ENCODE data around the gene TMTC1.

The TMTC1 gene

DNA sequence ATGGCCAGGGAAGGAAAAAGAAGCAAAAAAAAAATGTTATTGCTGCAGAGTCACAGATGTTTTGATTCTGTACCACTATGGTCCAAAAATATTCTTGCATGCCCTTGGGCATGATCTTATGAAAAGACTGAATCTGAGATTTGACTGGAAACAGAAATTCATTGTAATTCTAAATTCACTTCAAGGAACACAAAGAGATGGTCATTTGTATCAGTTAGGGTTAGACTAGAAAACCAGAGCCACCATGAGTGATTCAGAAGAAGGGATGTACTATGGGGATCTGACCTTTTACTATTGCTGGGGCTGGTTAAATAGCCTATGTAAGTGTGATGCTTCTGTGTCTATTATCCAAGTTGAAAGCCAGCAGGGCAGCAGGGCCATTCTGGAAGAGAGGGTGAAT is 5.2 kb downstream of the TMTC1 start:
- DNase-seq = no peak

- no peak for DNase-seq
These were observed 10.7 kb downstream of the TMTC1 start for GRCh38 chr12:29773076-29773475.

GRCh38 chr12:29771786-29772185 is 12.0 kb downstream of the TMTC1 start:
- no peak for DNase-seq

- no peak for DNase-seq
These were observed 12.6 kb downstream of the TMTC1 start for GRCh38 chr12:29771165-29771564.

- no peak for DNase-seq
These were observed 14.4 kb downstream of the TMTC1 start for GRCh38 chr12:29769162-29769858.

DNA sequence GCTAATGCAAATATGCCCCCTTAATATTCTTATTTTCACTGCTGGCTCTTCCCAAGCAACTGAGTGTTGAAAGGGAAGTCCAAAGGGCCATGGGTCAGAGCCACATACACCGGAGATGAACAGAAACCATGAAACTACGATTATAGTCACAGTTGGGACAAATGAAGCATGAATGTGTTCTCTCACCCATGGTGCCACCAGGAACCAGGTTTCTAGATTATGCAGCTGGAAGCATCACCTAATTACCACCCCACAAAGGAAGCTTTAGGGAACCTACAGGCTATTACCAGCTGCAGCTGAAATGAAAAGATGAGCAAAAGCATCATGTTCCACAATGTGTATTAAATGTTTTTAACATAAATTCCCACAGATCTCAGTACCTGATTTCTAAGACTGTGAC is 15.4 kb downstream of the TMTC1 start:
- DNase-seq = no peak

DNA sequence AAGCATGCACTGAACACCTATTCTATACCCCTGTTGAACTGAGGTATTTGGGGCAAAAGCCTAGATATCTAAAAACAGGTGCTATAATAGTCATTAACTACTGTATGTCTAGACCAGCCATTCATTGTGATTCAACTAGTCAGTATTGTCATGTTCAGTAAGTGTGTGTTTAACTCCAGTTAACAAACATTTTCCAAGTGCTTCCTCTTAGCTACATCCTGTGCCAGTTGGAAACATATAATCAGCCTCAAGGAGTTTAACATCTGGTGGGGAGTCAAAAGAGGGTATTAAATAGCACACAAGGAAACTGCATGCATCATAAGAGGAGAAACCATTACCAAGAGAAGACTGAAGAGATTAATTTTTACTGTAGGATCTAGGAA is 20.4 kb downstream of the TMTC1 start:
- DNase-seq = no peak

DNA sequence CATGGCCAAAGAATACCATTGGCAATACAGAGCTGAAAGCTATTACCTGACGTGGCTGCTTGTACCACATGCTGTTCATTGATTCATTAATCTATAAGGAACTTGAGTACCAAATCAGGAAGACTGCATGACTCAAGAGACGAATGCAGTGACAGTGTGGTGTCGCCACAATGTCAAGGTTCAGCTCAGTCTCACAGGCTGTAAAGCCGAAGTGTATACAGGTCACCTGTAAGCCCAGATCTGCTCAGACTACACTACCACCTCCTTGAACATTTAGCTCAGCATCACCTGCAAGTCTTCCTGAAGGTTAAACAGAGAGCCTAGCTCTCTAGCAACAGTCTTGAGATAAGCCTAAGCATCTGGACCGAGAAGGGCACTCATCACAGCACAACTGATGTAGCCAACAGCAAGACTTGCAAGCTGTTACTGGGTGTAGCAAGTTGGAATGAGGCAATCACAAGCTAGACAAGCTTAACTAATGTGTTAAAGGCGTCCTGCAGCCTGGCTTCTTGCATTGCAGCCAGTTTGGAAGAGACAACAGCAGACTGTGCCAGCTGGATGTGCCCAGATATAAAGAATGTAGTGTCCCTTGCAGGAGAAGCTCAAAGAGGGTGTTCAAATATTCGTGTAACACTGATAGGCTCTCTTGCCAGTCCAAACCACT is 21.0 kb downstream of the TMTC1 start:
- DNase-seq = no peak

- no peak for DNase-seq
These were observed 23.8 kb downstream of the TMTC1 start for GRCh38 chr12:29759950-29760349.

DNA sequence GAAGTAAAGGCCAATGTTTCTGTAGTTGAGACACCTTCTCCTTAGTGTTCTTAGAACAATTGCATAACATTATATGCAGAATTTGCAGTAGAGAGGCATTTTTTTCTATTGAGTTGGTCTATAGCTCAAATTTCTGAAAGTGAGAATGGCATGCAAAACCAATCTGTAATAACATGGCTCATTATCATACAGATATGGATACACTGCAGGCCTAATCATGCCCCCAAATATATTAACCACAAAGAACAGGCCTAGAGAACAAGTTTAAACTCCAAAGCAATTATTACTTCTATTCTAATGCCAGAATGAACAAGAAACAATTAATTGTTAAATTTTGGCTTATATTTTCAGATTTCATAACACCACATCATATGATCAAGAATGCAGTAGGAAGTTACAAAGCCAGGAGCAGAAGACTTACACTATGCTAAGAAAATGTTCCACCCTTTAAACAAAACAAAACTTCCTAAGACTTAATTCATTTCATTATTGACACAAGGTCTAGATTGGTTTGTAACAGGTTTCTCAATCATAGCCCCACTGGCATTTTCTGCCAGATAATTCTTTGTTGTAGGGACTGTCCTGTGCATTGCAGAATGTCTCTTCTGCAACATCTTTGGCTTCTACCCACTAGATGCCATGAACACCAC is 26.9 kb downstream of the TMTC1 start:
- no peak for DNase-seq

DNA sequence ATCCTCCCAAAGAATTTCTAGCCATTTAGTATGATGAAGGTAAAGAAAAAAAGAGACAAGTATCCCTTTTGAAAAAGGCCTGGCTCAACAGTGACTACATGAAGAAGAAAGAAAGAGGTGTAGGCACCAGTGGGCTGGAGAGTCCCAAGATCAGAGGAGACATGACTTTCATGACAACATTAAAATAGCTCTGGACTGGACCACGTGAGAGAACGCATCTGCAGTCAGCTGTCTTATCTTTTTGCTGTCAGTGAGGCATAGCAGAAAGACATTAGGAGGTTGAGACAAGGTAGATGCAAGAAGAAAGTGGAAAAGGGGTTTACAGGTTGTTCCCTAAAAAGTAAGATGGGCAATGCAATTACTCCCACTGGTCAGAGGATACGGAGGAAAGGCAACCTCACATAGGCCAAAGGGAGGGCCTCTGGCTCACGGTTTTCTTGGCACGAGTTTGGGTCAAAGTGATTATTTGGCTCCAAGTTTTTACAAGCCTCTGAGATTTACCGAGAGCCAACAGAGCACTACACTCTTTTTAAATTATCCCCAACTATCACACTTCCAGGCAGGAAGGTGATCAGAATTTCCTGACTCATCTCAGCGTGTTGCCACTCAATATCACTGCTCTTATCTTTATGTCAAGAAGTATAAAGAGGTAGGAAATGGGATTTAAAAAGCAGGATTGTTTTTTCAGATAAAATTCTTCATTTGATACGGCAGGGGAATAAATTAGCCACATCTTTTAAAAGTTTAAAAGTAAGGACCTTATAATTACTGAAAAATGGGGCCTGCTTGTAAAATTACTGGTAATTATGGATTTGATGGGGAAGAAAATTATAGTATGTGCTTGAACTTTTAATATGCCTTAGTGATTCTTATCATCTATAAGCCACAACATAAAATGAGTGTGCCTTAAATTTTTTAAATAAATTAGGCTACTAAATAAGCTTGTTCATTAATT is 29.2 kb downstream of the TMTC1 start:
- no peak for DNase-seq

GRCh38 chr12:29752121-29752520 is 31.6 kb downstream of the TMTC1 start:
- no peak for DNase-seq

DNA sequence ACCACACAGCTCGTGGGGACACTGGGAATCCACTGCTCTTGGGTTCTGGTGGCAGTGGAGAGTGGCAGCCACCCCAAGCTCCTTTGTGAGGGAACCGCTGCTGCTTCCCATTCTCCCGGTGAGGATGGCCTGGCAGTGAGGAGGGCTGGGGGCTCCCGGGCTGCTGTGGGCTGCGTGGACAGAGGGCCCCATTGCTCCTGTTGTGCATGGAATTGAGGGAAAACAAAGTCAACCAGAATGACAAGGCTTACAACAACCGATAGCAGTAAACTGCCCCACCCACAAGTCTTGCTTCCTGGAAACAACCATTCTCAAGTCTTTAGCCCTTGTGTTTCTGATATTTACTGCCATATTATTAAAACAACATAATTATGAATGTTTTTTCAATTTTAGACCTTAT is 32.1 kb downstream of the TMTC1 start:
- no peak for DNase-seq

- no peak for DNase-seq
These were observed 32.9 kb downstream of the TMTC1 start for GRCh38 chr12:29750928-29751220.

DNA sequence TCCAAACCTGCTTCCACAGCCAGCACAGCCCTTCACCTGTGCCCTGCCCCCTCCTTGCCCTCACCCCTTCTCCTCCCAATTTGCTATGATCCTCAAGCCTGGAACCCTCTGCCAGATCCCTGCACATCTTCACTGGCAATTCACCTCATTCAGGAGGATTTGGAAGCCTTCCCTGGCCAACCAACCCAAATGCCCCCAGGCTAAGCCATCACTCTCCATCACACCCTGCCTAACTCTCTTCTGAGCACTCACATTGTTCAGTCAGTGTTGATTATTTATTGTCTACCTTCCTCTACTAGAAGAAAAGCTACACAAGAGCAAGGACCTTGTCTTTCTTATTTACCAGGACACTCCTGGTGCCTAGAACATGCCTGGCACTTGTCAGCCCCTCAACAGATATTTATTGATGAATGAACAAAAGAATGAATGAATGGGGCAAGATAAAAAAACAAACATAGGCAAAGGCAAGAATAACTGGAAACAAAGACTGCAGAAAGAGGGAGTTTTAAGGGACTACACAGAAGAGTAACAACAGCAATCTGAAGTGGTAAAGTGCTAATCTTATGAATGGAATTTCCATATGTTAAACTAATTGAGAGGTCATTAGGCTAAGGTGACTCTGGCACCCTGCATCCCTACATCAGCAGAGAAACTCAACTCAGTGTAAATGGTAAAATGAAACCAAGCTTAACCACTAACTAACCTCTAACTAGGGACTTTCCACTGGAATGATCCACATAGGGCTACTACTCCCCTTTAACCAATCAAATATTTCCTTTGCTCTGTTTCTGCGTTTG is 33.4 kb downstream of the TMTC1 start:
- no peak for DNase-seq

DNA sequence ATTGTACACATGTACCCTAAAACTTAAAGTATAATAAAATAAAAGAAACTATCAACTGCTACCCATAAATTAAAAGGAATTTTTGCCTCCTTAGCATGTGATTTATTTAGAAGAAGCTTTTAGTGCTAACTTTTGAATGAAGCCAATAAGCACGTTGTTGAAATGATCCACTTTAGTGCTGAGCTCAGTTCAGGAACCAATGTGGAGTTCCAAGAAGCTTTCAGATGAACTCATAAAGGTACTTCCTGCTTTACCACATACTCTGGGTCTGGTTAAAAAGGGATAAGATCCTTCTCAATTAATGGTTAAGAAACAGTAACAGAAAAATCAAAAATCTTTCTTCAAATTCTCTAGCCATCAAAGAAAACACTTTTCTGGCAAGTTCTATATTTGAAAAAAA is 39.4 kb downstream of the TMTC1 start:
- no peak for DNase-seq

DNA sequence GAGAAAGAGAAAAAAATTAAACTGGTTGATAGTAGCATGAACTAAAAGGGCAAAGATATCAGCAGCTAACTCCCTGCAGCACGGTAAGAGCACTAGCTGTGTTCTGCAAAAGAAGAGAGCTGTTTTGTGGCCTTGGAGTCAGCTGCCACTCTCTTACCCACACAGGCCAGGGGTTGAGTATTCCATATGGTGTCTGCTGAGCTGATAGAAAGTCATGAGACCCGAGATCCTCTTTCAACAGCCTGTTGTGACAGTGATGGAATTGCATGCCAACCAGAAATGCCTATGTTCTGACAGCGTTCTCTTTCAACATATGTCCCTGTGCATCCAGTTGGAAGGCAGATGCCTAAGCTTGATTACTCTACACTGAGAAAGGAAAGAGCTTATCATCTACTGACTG is 39.9 kb downstream of the TMTC1 start:
- no peak for DNase-seq

GRCh38 chr12:29743077-29743476 is 40.7 kb downstream of the TMTC1 start:
- no peak for DNase-seq

GRCh38 chr12:29742646-29743045 is 41.1 kb downstream of the TMTC1 start:
- no peak for DNase-seq

DNA sequence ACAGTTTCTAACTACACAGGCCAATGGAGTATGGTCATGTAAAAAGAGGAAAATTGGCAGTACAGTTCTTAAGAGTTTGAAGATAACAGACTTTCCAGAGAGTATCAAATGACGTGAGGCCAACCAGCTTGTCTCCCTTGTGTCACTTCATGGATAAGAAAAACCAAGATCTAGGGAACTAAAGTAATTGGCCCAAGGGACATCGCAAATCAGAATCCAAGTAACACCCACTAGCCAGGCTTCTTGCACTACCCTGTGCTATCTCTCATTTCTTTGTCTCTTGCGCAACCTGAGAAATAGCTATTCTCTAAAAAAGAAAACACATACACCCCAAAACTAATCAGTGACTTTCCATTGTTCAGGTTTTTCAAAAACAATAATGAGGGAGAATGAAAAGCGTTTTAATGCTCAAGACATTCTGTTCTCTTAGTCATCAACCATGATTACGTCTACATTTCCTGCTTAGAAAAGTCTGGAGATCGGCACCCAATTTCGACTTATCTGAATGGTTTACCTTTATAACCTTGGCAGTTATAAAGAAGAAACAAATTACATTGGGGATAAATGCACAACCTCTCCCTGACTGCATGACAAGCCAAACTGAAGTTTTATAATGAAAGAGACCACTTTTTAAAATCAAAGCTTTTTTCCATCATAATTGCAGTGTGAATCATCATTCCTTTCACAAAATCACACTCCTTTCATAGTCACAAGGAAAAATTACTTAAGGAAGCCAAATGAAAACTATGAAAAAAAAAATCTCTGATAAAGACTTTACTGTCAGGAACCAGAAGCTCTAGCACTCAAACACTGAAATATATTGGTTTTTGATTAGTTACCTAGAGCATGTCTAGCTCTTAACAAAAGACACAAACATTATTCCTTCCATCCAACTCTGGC is 42.1 kb downstream of the TMTC1 start:
- no peak for DNase-seq

- DNase-seq = no peak
These were observed 44.3 kb downstream of the TMTC1 start for GRCh38 chr12:29739279-29739991.

Data from NCI-H2107 (cell line).